Loucy (cell line): ENCODE measurements around the gene PRKAR2B.

Experiments used
- CTCF ChIP-seq: fragments of 200-600 bp; sonication (generic); conservative IDR thresholded peaks from 2 replicates; pipeline ENCODE4 v1.5.1; 2014; ENCODE audit warnings: mild to moderate bottlenecking, antibody characterized with exemption, low read length
- EZH2phosphoT487 ChIP-seq: fragments of 200-600 bp; IDR thresholded peaks from 2 replicates; pipeline ENCODE4 v1.6.1; 2018; ENCODE audit warnings: antibody characterized with exemption, mild to moderate bottlenecking, moderate library complexity, borderline replicate concordance

GRCh38 chr7:106994833-106995232 lies 49.7 kb upstream of the PRKAR2B start:
- TF ChIP-seq CTCF = no peak
- no peak for TF ChIP-seq EZH2phosphoT487
